GM12892 (cell line): ENCODE measurements around the gene AZGP1.
"Not testable (repeated sequence)": the region's sequence is repeated elsewhere in the genome, so short reads cannot be mapped to it uniquely, and the experiment has no call there.

ENCODE experiments used
- POLR2A ChIP-seq: IDR thresholded peaks from 2 replicates; pipeline ENCODE4 v1.6.1; 2011; ENCODE audit warnings: low read depth, low read length, control low read depth
- POLR2AphosphoS5 ChIP-seq: IDR thresholded peaks from 2 replicates; pipeline ENCODE4 v1.6.1; 2011; ENCODE audit warnings: low read depth, low read length, control low read depth
- TAF1 ChIP-seq: IDR thresholded peaks from 2 replicates; pipeline ENCODE4 v1.6.1; 2011; ENCODE audit warnings: low read depth, mild to moderate bottlenecking, control low read depth, low read length, borderline replicate concordance

GRCh38 chr7:99950819-99951218 is 25.0 kb downstream of the AZGP1 start:
- TF ChIP-seq POLR2A, POLR2AphosphoS5, TAF1: not testable (repeated sequence)
